ENCODE results near the gene PCDH9. TPM values are rescaled to one million over a fixed set of nuclear protein-coding genes. Genes with fewer than 3 reads are reported as not detected.

The PCDH9 gene
- total RNA-seq, 1 donor from 2014 or later, result 0.40 TPM

DNA sequence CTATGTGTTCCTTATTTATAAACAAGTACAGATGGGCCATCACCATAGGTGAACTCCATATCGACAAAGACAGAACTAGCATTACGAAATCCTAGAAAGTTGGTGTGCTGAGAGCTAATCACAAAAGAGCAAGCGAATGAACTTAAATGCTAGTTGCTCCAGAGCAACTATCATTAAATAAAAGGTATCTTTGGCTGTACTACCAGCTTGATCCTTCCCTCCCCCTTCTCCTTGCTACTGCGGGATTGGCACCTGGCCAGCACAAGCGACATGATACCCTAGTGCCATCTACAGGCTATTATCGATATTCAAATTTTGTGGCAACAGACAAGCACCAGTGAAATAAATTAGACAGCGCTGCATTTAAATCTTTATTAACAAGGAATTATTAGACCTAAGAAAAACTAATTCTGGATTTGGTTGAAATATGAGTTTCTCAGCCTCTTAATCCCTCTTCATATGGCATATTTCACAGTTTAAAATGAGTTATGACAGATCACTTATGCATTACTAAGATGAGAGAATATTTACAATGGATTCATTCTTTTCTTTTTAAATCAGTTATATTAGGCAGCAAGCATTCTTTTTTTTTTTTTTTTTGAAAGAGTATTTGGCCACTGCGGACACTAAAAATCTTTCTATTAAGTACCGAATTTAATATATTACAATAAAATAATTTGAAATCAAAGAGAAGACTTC lies 5.8 kb downstream of the PCDH9 start:
- TF ChIP-seq, protein P1, sequence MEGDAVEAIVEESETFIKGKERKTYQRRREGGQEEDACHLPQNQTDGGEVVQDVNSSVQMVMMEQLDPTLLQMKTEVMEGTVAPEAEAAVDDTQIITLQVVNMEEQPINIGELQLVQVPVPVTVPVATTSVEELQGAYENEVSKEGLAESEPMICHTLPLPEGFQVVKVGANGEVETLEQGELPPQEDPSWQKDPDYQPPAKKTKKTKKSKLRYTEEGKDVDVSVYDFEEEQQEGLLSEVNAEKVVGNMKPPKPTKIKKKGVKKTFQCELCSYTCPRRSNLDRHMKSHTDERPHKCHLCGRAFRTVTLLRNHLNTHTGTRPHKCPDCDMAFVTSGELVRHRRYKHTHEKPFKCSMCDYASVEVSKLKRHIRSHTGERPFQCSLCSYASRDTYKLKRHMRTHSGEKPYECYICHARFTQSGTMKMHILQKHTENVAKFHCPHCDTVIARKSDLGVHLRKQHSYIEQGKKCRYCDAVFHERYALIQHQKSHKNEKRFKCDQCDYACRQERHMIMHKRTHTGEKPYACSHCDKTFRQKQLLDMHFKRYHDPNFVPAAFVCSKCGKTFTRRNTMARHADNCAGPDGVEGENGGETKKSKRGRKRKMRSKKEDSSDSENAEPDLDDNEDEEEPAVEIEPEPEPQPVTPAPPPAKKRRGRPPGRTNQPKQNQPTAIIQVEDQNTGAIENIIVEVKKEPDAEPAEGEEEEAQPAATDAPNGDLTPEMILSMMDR (conservative IDR thresholded peaks at IDR 0.05; ENCODE audit: low read depth, low read length), result peak; percentile 77
- DNase-seq (ENCODE audit: low read depth), result no peak
- no peak overlapping the region for H3K4me3 ChIP-seq (ENCODE audit: low read depth, low read length)

DNA sequence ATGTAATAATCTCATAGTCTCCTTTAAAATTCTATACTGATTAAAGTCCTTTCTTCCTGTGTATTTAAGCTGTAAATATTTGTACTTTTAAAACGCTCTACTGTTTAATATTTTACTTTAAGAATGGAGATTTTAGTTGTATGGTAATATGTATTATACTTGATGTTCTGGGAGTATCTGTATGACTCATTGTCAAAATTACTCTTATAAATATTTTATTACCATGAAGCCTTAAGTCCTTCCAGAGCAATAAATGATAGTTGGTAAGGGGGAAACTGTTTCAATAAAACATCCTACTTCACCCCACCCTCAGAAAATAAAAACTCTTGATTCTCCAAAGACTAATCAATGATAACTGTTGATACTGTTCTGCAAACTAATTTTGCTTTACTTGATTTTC lies 6.4 kb downstream of the PCDH9 start:
- TF ChIP-seq, protein P1 (conservative IDR thresholded peaks at IDR 0.05; ENCODE audit: low read depth, low read length), result no peak
- DNase-seq (ENCODE audit: low read depth), result no peak
- no peak overlapping the region for H3K4me3 ChIP-seq (ENCODE audit: low read depth, low read length)

DNA sequence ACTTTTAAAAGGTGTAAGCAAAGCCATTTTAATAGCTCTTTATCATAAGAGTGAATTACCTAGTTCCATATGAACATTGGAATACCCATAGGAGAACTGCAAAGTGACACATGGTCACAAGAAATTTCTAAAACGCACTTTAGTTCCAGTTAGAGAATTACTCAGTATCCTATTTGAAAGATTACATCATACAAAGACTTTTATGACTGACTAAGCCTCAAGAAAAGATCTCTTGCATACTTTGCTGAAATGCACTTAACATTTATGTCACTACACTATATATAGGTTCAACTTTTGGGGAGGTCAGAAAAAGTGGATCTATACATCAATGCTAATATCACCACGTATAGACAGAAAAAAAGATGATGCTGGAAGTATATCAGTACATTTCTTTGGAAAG lies 7.1 kb downstream of the PCDH9 start:
- no peak for DNase-seq (ENCODE audit: low read depth)
- TF ChIP-seq, protein P1 (conservative IDR thresholded peaks at IDR 0.05; ENCODE audit: low read depth, low read length), result no peak
- no peak overlapping the region for H3K4me3 ChIP-seq (ENCODE audit: low read depth, low read length)

DNA sequence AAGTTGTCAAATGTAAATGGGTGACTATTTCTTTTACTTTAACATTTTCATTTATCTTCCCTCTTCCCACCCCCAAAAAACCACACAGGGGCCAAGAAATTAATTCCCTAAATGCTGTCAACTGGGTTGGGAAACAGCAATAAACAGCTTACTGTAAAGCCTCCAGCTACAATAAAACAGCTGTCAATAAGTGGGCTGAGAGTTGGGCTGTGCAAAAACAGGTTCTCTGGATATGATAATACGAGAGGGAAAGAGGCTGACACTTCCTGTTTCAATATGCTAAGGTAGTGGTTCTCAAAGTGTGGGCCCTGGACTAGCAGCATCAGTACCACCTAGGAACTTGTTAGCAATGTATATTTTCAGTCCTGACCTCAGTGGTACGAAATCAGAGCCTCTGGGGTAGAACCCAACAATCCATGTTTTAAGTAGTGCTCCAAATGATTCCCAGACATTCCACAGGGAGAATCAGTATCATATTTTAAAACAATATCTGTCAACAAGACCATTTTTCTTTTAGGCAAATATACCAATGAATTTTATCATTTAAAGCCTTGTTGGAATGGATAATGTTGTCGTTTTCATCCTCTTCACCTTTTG lies 8.4 kb downstream of the PCDH9 start:
- TF ChIP-seq, protein P1 (conservative IDR thresholded peaks at IDR 0.05; ENCODE audit: low read depth, low read length), result no peak
- no peak for DNase-seq (ENCODE audit: low read depth)
- H3K4me3 ChIP-seq (ENCODE audit: low read depth, low read length), result no peak overlapping the region

DNA sequence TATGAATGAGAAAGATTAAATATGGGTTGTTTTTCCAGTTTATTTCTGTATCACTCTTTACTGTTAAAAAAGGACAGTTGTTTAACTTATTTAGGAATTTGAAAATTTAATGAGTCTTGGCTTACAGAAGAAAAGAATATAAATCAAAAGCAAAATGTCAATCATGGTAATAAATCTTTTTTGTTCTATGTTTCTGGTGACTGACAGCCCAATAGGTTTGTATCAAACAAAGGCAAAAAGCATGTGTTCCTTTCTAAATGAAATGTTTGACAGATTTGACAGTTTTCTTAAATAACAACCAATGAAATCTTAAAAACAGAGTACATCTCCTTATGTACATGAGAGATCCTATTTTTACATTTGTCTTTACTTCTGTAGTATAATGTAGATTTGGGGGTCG lies 11.0 kb downstream of the PCDH9 start:
- TF ChIP-seq, protein P1 (conservative IDR thresholded peaks at IDR 0.05; ENCODE audit: low read depth, low read length), result no peak
- DNase-seq (ENCODE audit: low read depth), result no peak
- H3K4me3 ChIP-seq (ENCODE audit: low read depth, low read length), result no peak overlapping the region

DNA sequence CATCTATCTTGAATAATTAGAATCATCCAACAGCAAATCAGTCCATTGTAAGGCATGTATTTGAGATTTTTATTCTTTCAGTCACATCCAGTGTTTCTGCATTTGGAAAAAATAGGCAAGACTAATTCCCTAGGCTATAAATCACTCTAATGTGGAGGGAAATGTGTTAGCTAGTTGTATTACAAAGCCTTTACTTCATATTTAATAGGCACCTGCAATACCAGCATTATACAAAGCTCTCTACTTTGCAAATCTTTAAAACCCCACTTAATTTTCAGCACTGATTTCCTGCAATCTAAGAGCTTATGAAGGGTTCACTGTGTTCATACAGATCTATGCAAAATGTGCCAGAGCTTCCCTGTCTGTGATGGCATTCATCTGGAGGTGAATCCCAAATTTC lies 12.3 kb downstream of the PCDH9 start:
- TF ChIP-seq, protein P1 (conservative IDR thresholded peaks at IDR 0.05; ENCODE audit: low read depth, low read length), result no peak
- no peak for DNase-seq (ENCODE audit: low read depth)
- no peak overlapping the region for H3K4me3 ChIP-seq (ENCODE audit: low read depth, low read length)

DNA sequence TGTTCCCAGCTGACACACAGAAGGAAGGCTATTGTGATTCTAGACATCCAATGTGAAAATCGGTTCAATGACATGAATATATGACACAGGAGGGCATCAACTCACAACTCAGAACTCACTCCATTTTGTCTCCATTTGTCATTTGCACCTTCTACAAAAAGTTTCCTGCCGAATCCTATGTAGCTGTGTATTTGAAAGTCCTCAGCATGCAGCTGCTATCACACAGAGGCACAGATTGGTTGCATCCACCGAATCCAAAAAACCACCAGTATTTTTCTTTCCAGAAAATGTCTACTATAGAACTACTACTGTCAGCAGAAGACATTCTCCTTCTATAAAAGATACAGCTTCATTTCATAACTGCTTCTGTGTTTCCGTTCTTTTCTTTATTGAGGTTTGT lies 13.3 kb downstream of the PCDH9 start:
- H3K4me3 ChIP-seq (ENCODE audit: low read depth, low read length), result no peak overlapping the region
- TF ChIP-seq, protein P1 (conservative IDR thresholded peaks at IDR 0.05; ENCODE audit: low read depth, low read length), result no peak

More for the DNA sequence above, 13.3 kb downstream of the PCDH9 start:
- DNase-seq (ENCODE audit: low read depth), result no peak

Measured in epithelial cell of proximal tubule (primary cell).